Trophoblast cell (in vitro differentiated cells and primary cell): ENCODE results near the gene IL23R.
A peak's percentile ranks its signal among the peaks of the same experiment; 100 is the strongest.

Experiments used
- DNase-seq, 2 donors: peaks; one replicate each; pipeline ENCODE4 v3.0.0-alpha.2; 2016
- H2AFZ ChIP-seq: 2 replicates; pipeline ENCODE4 v1.6.1; 2013; ENCODE audit warnings: low read length, moderate library complexity, mild to moderate bottlenecking; ENCODE audit not compliant: insufficient read depth, poor library complexity
- H2AK5ac ChIP-seq: 2 replicates; pipeline ENCODE4 v1.6.1; 2013; ENCODE audit warnings: mild to moderate bottlenecking, low read length
- H2BK120ac ChIP-seq: 2 replicates; pipeline ENCODE4 v1.6.1; 2013; ENCODE audit warnings: low read length, mild to moderate bottlenecking, moderate library complexity; ENCODE audit not compliant: insufficient read depth, poor library complexity
- H2BK12ac ChIP-seq: 2 replicates; pipeline ENCODE4 v1.6.1; 2013; ENCODE audit warnings: mild to moderate bottlenecking, low read length, moderate library complexity
- H2BK5ac ChIP-seq: 2 replicates; pipeline ENCODE4 v1.6.1; 2013; ENCODE audit warnings: low read length, low read depth, moderate library complexity, mild to moderate bottlenecking; ENCODE audit not compliant: poor library complexity
- H3K14ac ChIP-seq: 2 replicates; pipeline ENCODE4 v1.6.1; 2013; ENCODE audit warnings: mild to moderate bottlenecking, low read length
- H3K18ac ChIP-seq: 2 replicates; pipeline ENCODE4 v1.6.1; 2013; ENCODE audit warnings: mild to moderate bottlenecking, low read length
- H3K23ac ChIP-seq: 2 replicates; pipeline ENCODE4 v1.6.1; 2013; ENCODE audit warnings: low read length
- H3K27ac ChIP-seq: 2 replicates; pipeline ENCODE4 v1.5.1; 2013; ENCODE audit warnings: low read depth, mild to moderate bottlenecking, inconsistent platforms, low read length, moderate library complexity
- H3K27me3 ChIP-seq: 2 replicates; pipeline ENCODE4 v1.6.1; 2013; ENCODE audit warnings: inconsistent platforms, mild to moderate bottlenecking, low read length, moderate library complexity; ENCODE audit not compliant: insufficient read depth
- H3K36me3 ChIP-seq, 2 experiments: 1 replicate in 1 of 2; 2 replicates in 1 of 2; pipeline ENCODE4 v1.6.1; 2013; ENCODE audit warnings: low read length in 2 of 2, mild to moderate bottlenecking in 2 of 2, moderate library complexity in 1 of 2; ENCODE audit not compliant: insufficient read depth in 2 of 2, control insufficient read depth in 1 of 2
- H3K4ac ChIP-seq: 2 replicates; pipeline ENCODE4 v1.6.1; 2013; ENCODE audit warnings: low read depth, mild to moderate bottlenecking, low read length, moderate library complexity
- H3K4me1 ChIP-seq, 2 experiments: 1 replicate in 1 of 2; 2 replicates in 1 of 2; pipeline ENCODE4 v1.6.1; 2013; ENCODE audit warnings: low read length in 2 of 2, mild to moderate bottlenecking in 2 of 2, moderate library complexity in 1 of 2; ENCODE audit not compliant: insufficient read depth in 2 of 2, control insufficient read depth in 1 of 2
- H3K4me2 ChIP-seq: 2 replicates; pipeline ENCODE4 v1.6.1; 2013; ENCODE audit warnings: inconsistent platforms, mild to moderate bottlenecking, low read length, moderate library complexity
- H3K4me3 ChIP-seq: 2 replicates; pipeline ENCODE4 v1.5.1; 2013; ENCODE audit warnings: mild to moderate bottlenecking, low read depth, low read length, inconsistent platforms
- H3K79me1 ChIP-seq: one replicate; pipeline ENCODE4 v1.6.1; 2013; ENCODE audit warnings: low read length
- H3K79me2 ChIP-seq: 2 replicates; pipeline ENCODE4 v1.6.1; 2013; ENCODE audit warnings: low read length, mild to moderate bottlenecking; ENCODE audit not compliant: control insufficient read depth, insufficient read depth, poor library complexity
- H3K9ac ChIP-seq: 2 replicates; pipeline ENCODE4 v1.6.1; 2013; ENCODE audit warnings: mild to moderate bottlenecking, low read length
- H3K9me3 ChIP-seq: 2 replicates; pipeline ENCODE4 v1.6.1; 2013; ENCODE audit warnings: low read depth, mild to moderate bottlenecking, control low read depth, inconsistent platforms, low read length; ENCODE audit not compliant: insufficient read depth
- H4K12ac ChIP-seq: 2 replicates; pipeline ENCODE4 v1.6.1; 2013; ENCODE audit warnings: low read depth, mild to moderate bottlenecking, low read length, moderate library complexity
- H4K8ac ChIP-seq: 2 replicates; pipeline ENCODE4 v1.6.1; 2013; ENCODE audit warnings: low read depth, mild to moderate bottlenecking, low read length, moderate library complexity
- H4K91ac ChIP-seq: one replicate; pipeline ENCODE4 v1.6.1; 2013; ENCODE audit warnings: low read depth, mild to moderate bottlenecking, low read length, moderate library complexity
- WGBS: extraction: QIAGEN DNeasy Blood & Tissue Kit; methylation state at CpG from one replicate; pipeline ENCODE4 v1.1.7; 2013; ENCODE audit warnings: missing lambda C conversion rate; ENCODE audit not compliant: insufficient read length, insufficient coverage; ENCODE audit errors: extremely low coverage; 5-methylcytosine and 5-hydroxymethylcytosine counted together

IL23R gene

DNA sequence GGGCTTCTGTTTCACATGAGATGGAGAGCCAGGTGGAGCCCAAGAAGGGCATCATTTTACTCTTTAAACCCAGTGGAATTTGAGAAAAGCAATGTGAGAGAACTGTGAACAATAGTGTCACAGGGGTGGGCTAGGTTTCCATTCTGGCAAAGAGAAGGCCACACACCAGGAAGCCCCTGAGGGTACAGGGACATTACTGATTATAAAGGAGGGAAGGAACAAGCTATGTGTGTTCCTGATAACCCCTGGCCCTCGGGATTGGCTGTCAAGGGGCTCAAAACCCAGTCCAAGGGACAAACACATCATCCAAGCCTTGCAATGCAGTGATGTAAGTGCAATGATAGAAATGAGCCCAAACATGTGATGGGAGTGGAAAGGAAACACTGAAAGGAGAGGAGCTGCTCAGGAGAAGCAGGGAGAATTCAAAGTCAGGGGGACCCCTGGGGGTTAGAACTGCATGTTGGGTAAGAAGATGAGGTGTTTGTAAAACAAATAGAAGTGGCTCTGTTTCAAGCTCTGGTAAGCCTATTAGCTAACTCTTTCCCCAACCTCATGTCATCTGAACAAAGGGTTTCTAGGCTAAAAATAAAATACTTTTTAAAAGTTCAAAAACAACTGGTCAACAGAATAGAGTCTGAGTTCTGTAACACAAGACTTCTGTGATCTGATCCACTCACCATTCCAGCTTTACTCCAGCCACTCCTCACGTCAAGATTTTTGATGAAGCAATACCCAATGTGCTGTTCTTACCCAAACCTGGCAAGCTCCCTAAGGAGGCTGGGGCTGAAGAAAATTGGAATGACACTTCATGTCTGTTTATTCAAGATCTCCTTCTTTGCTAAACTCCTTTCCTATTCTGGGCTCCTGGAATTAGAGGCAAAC, 90.3 kb downstream of the IL23R start:
- no peak overlapping the region for H2BK12ac ChIP-seq

GRCh38 chr1:67257173-67257535, 90.9 kb downstream of the IL23R start:
- no CpG with 5 or more reads among the region's 5 CpGs for WGBS

More for the DNA sequence above, 90.3 kb downstream of the IL23R start:
- H4K8ac ChIP-seq: no peak overlapping the region
- H3K4me3 ChIP-seq: no peak overlapping the region
- no peak overlapping the region for H3K4me2 ChIP-seq
- H3K4ac ChIP-seq: no peak overlapping the region
- no peak overlapping the region for H4K91ac ChIP-seq
- no peak overlapping the region for H4K12ac ChIP-seq
- H3K9me3 ChIP-seq: no peaks in the 10 kb centered on the region
- no peaks in the 10 kb centered on the region for H3K4me1 ChIP-seq
- H3K18ac ChIP-seq: no peak overlapping the region
- H2BK120ac ChIP-seq: no peak overlapping the region
- no peak overlapping the region for H2BK5ac ChIP-seq
- H3K27ac ChIP-seq: no peak overlapping the region
- no peaks in the 10 kb centered on the region for H3K27me3 ChIP-seq
- no peak overlapping the region for H3K14ac ChIP-seq
- no peaks in the 10 kb centered on the region for H3K79me2 ChIP-seq
- H2AFZ ChIP-seq: no peak overlapping the region
- H3K23ac ChIP-seq: no peak overlapping the region
- no peak overlapping the region for H2AK5ac ChIP-seq
- H3K9ac ChIP-seq: no peak overlapping the region
- no peaks in the 10 kb centered on the region for H3K79me1 ChIP-seq
- no CpG with 5 or more reads among the region's 2 CpGs for WGBS
- no peaks in the 10 kb centered on the region for H3K36me3 ChIP-seq
- no peak for DNase-seq

GRCh38 chr1:67261680-67262079, 95.4 kb downstream of the IL23R start:
- Histone ChIP-seq H3K79me2 (no peaks in the 10 kb centered on the region), H3K27me3 (no peaks in the 10 kb centered on the region)

More at GRCh38 chr1:67257173-67257535, 90.9 kb downstream of the IL23R start:
- H2AK5ac ChIP-seq: no peak overlapping the region
- peak overlapping the region; percentile 26 for H3K9ac ChIP-seq
- no peak overlapping the region for H3K23ac ChIP-seq
- DNase-seq: no peak
- no peak overlapping the region for H3K18ac ChIP-seq
- H2AFZ ChIP-seq: no peak overlapping the region
- no peak overlapping the region for H2BK5ac ChIP-seq
- no peaks in the 10 kb centered on the region for H3K4me1 ChIP-seq
- no peak overlapping the region for H3K27ac ChIP-seq
- no peak overlapping the region for H3K4me3 ChIP-seq
- no peak overlapping the region for H4K8ac ChIP-seq
- H2BK120ac ChIP-seq: no peak overlapping the region
- no peak overlapping the region for H3K4me2 ChIP-seq
- H3K79me1 ChIP-seq: no peaks in the 10 kb centered on the region
- H3K4ac ChIP-seq: no peak overlapping the region
- H3K27me3 ChIP-seq: no peaks in the 10 kb centered on the region
- no peak overlapping the region for H2BK12ac ChIP-seq
- H3K36me3 ChIP-seq: no peaks in the 10 kb centered on the region
- H4K12ac ChIP-seq: no peak overlapping the region
- no peaks in the 10 kb centered on the region for H3K9me3 ChIP-seq
- H4K91ac ChIP-seq: no peak overlapping the region
- no peaks in the 10 kb centered on the region for H3K79me2 ChIP-seq
- no peak overlapping the region for H3K14ac ChIP-seq

GRCh38 chr1:67262735-67263134, 96.5 kb downstream of the IL23R start:
- no peak overlapping the region for H2AK5ac ChIP-seq
- no peaks in the 10 kb centered on the region for H3K79me2 ChIP-seq
- no peak overlapping the region for H3K9ac ChIP-seq
- no peaks in the 10 kb centered on the region for H3K4me1 ChIP-seq
- H3K79me1 ChIP-seq: no peaks in the 10 kb centered on the region
- H3K27me3 ChIP-seq: no peaks in the 10 kb centered on the region
- no peaks in the 10 kb centered on the region for H3K9me3 ChIP-seq
- H3K14ac ChIP-seq: no peak overlapping the region
- no peak overlapping the region for H2AFZ ChIP-seq
- no peak overlapping the region for H3K23ac ChIP-seq
- no peak overlapping the region for H2BK12ac ChIP-seq
- H4K12ac ChIP-seq: no peak overlapping the region
- H3K27ac ChIP-seq: no peak overlapping the region
- DNase-seq: no peak
- H3K4me2 ChIP-seq: no peak overlapping the region
- no peaks in the 10 kb centered on the region for H3K36me3 ChIP-seq
- no CpG with 5 or more reads among the region's 5 CpGs for WGBS
- no peak overlapping the region for H3K4me3 ChIP-seq
- H2BK5ac ChIP-seq: no peak overlapping the region
- H3K4ac ChIP-seq: no peak overlapping the region
- no peak overlapping the region for H2BK120ac ChIP-seq
- H4K8ac ChIP-seq: no peak overlapping the region
- H3K18ac ChIP-seq: no peak overlapping the region
- H4K91ac ChIP-seq: no peak overlapping the region

More at GRCh38 chr1:67261680-67262079, 95.4 kb downstream of the IL23R start:
- Histone ChIP-seq H3K9ac (no peak overlapping the region), H3K18ac (no peak overlapping the region), H3K4me2 (no peak overlapping the region), H2BK5ac (no peak overlapping the region), H3K36me3 (no peaks in the 10 kb centered on the region), H2BK12ac (no peak overlapping the region), H3K14ac (no peak overlapping the region), H3K79me1 (no peaks in the 10 kb centered on the region), H3K9me3 (no peaks in the 10 kb centered on the region), H3K4me1 (no peaks in the 10 kb centered on the region), H2AFZ (no peak overlapping the region), H3K4ac (no peak overlapping the region), H2AK5ac (no peak overlapping the region), H3K23ac (no peak overlapping the region), H3K4me3 (no peak overlapping the region), H4K12ac (no peak overlapping the region), H2BK120ac (no peak overlapping the region), H4K8ac (no peak overlapping the region), H4K91ac (no peak overlapping the region), H3K27ac (no peak overlapping the region)
- WGBS: no CpG with 5 or more reads among the region's 4 CpGs
- DNase-seq: no peak
